WERI-Rb-1 (cell line): Measurements from ENCODE around the gene GGT7.

Experiments
- DNase-seq: peaks from one replicate; pipeline ENCODE4 v3.0.0-alpha.2; 2020
- H3K27ac ChIP-seq: fragments of 250-450 bp; sonication (Bioruptor Pico); 2 replicates; pipeline ENCODE4 v1.5.1; 2020; ENCODE audit warnings: mild to moderate bottlenecking, moderate library complexity
- H3K27me3 ChIP-seq: fragments of 250-450 bp; sonication (Bioruptor Pico); 2 replicates; pipeline ENCODE4 v1.5.1; 2021; ENCODE audit warnings: mild to moderate bottlenecking, low read depth, moderate library complexity; ENCODE audit not compliant: insufficient read depth, severe bottlenecking
- H3K36me3 ChIP-seq: fragments of 250-450 bp; sonication (Bioruptor Pico); 2 replicates; pipeline ENCODE4 v1.5.1; 2020; ENCODE audit warnings: mild to moderate bottlenecking, moderate library complexity
- H3K4me3 ChIP-seq: 2 replicates; pipeline ENCODE4 v1.5.1; 2011; ENCODE audit warnings: low read depth, mild to moderate bottlenecking, control low read depth, low read length
- H3K9me3 ChIP-seq: fragments of 250-450 bp; sonication (Bioruptor Pico); 2 replicates; pipeline ENCODE4 v1.5.1; 2021; ENCODE audit warnings: mild to moderate bottlenecking, moderate library complexity; ENCODE audit not compliant: severe bottlenecking
- CTCF ChIP-seq: IDR thresholded peaks from 2 replicates; pipeline ENCODE4 v1.5.1; 2011; ENCODE audit warnings: low read depth, mild to moderate bottlenecking, control low read depth, inconsistent platforms, low read length

Gene GGT7

GRCh38 chr20:34859826-34860545, 12.7 kb downstream of the GGT7 start:
- no peak overlapping the region for H3K4me3 ChIP-seq
- H3K27ac ChIP-seq: no peak overlapping the region
- no peak for TF ChIP-seq CTCF
- H3K9me3 ChIP-seq: no peaks in the 10 kb centered on the region
- no peak for DNase-seq
- H3K27me3 ChIP-seq: no peaks in the 10 kb centered on the region
- peaks cover 2% of the 10 kb centered on the region; the same call in 1 of the 2 replicates for H3K36me3 ChIP-seq

DNA sequence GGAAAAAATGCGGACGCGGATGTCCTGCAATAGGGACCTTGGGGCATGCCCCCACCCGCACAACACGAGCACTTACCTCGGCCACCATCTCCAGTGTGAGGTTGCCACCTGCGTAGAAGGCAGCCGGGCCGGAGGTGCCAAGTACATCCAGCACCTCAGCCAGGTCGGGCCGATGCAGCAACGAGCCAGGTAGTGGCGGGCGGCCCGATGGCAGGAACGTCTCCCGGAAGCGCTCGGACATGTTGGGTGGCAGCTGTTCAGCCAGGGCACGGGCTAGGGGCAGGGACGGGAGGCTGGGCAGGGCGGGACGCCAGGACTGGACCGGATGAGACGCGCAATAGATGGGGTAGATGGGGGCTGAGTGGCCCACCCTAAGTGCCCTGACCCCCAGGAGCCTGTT, 13.3 kb downstream of the GGT7 start:
- Histone ChIP-seq H3K9me3 (no peaks in the 10 kb centered on the region), H3K4me3 (no peak overlapping the region), H3K27me3 (no peaks in the 10 kb centered on the region), H3K27ac (no peak overlapping the region), H3K36me3 (peaks cover 2% of the 10 kb centered on the region)
- no peak for DNase-seq
- no peak for TF ChIP-seq CTCF

DNA sequence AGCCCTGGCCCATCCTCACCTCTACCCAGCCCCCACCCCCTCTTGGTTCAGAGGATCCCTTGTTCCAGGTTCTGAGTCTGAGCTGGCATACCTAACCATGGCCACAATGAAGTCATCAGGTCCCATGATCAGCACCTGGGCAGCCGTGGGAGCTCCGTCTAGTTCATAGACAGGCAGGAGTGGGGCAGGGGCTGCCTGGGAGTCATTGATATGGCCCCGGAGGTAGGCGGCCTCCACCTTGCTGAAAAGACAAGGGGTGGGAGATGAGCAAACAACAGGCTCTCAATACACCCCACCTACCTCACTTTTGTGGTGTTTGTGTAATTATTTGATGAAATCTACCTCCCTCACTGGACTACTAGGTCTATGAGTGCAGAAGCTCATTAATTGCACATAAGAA, 20.4 kb downstream of the GGT7 start:
- Histone ChIP-seq H3K36me3 (peaks cover 22% of the 10 kb centered on the region), H3K4me3 (no peak overlapping the region), H3K27ac (no peak overlapping the region), H3K9me3 (no peaks in the 10 kb centered on the region), H3K27me3 (no peaks in the 10 kb centered on the region)
- TF ChIP-seq CTCF: no peak
- no peak for DNase-seq

DNA sequence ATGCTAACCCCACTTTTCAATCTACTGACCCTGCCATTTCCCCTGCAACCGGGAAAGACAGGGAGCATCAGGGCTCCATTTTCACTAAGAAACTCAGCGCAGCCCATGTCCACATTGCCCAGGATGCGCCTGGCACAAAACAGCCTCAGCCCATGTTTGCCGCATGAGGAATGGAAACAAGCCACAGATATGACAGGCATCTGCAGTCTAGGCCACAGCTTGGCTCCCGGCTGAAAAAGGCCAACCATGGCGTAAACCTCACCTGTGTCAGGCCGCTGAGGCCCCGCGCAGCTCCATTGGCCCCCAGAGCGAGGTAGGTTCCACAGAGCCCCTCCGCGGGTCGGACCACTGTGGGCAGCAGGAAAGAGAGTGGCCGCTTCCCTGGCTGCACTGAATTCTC, 21.7 kb downstream of the GGT7 start:
- H3K4me3 ChIP-seq: no peak overlapping the region
- no peak for DNase-seq
- no peak for TF ChIP-seq CTCF
- H3K27ac ChIP-seq: no peak overlapping the region
- H3K9me3 ChIP-seq: no peaks in the 10 kb centered on the region
- H3K36me3 ChIP-seq: peaks cover 22% of the 10 kb centered on the region
- H3K27me3 ChIP-seq: no peaks in the 10 kb centered on the region

DNA sequence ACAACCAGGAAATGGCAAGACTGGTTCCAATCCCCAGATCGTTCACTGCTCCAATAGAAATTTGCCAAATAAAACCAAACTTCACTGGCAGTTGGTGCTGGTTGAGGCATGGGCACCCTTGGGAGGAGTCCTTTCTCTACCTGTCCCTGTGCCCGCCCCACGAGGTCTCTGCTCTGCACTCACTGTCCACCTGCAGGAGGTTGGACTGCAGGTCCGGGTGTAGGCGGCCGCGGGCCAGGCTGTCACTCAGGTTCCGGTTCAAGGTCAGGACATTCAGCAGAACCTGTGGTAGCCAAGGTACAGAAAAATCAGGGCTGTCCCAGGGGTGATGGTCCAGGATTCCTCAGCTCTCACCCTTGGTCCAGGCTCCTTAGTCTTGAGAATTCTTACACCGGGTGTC, 22.9 kb downstream of the GGT7 start:
- no peaks in the 10 kb centered on the region for H3K27me3 ChIP-seq
- H3K36me3 ChIP-seq: peaks cover 22% of the 10 kb centered on the region
- H3K9me3 ChIP-seq: no peaks in the 10 kb centered on the region
- no peak overlapping the region for H3K27ac ChIP-seq
- H3K4me3 ChIP-seq: no peak overlapping the region
- no peak for DNase-seq
- TF ChIP-seq CTCF: no peak

GRCh38 chr20:34848597-34848996, 24.1 kb downstream of the GGT7 start:
- H3K36me3 ChIP-seq: peaks cover 15% of the 10 kb centered on the region
- DNase-seq: no peak
- no peak for TF ChIP-seq CTCF

More at GRCh38 chr20:34848597-34848996, 24.1 kb downstream of the GGT7 start:
- Histone ChIP-seq H3K27ac (no peak overlapping the region), H3K4me3 (no peak overlapping the region), H3K9me3 (no peaks in the 10 kb centered on the region), H3K27me3 (no peaks in the 10 kb centered on the region)
